ENCODE measurements around the gene CEP104.

The CEP104 gene

GRCh38 chr1:3795453-3796214 is 61.4 kb downstream of the CEP104 start:
- DNase-seq: no peak

- no peak for DNase-seq
Measured at GRCh38 chr1:3790952-3791351, 66.1 kb downstream of the CEP104 start.

GRCh38 chr1:3790500-3790923 is 66.5 kb downstream of the CEP104 start:
- no peak for DNase-seq

- DNase-seq: no peak
Measured at GRCh38 chr1:3789421-3790300, 67.3 kb downstream of the CEP104 start.

- no peak for DNase-seq
Measured at GRCh38 chr1:3788756-3789420, 68.1 kb downstream of the CEP104 start.

GRCh38 chr1:3787745-3788605 is 69.0 kb downstream of the CEP104 start:
- no peak for DNase-seq

GRCh38 chr1:3787349-3787715 is 69.7 kb downstream of the CEP104 start:
- no peak for DNase-seq

GRCh38 chr1:3786468-3787348 is 70.3 kb downstream of the CEP104 start:
- no peak for DNase-seq

- DNase-seq: peak; percentile 17
Measured at GRCh38 chr1:3785456-3786157, 71.4 kb downstream of the CEP104 start.

GRCh38 chr1:3785045-3785444 is 72.0 kb downstream of the CEP104 start:
- no peak for DNase-seq

GRCh38 chr1:3783651-3784474 is 73.1 kb downstream of the CEP104 start:
- no peak for DNase-seq

- DNase-seq: no peak
Measured at GRCh38 chr1:3780901-3781300, 76.1 kb downstream of the CEP104 start.

GRCh38 chr1:3779912-3780416 is 77.0 kb downstream of the CEP104 start:
- DNase-seq: no peak

- no peak for DNase-seq
Measured at GRCh38 chr1:3779265-3779911, 77.6 kb downstream of the CEP104 start.

- DNase-seq: no peak
Measured at GRCh38 chr1:3778590-3779264, 78.3 kb downstream of the CEP104 start.

GRCh38 chr1:3777647-3778589 is 79.1 kb downstream of the CEP104 start:
- DNase-seq: no peak

GRCh38 chr1:3777078-3777547 is 79.9 kb downstream of the CEP104 start:
- DNase-seq: no peak
